ENCODE data around the gene CNTNAP3. TPM values are rescaled to one million over a fixed set of nuclear protein-coding genes. Genes with fewer than 3 reads are reported as not detected.
"Not testable (repeated sequence)": the region's sequence is repeated elsewhere in the genome, so short reads cannot be mapped to it uniquely, and the experiment has no call there.

The CNTNAP3 gene
- polyA plus RNA-seq, 3 donors = 0.03 TPM; not detected in 2

DNA sequence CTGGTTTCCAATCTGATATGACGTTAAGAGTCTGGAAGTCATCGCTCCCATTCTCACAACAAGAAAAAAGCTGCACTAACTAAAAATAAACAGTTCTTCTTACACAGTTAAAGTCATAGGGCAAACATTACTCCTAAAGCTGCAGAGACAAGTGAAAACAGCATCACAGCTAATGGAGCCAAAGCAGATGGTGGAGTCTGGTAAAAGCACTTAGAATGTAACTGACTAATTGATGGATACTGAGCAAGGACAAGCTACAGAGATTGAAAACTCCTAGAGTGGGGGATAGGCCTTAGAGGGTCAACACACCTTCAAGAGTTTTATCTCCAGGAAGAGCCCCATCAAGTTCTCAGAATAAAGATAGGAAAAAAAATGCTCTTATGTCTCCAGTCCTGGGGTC, 166.6 kb downstream of the CNTNAP3 start:
- H3K4me3 ChIP-seq (replicated peaks in 1 of 3; ENCODE audit: low read depth in 2 of 3, low read length in 3 of 3); H2AFZ ChIP-seq (ENCODE audit: insufficient read depth, low read depth, low read length, poor library complexity, severe bottlenecking); H3K79me2 ChIP-seq (ENCODE audit: insufficient read depth, low read length); H3K9me3 ChIP-seq (replicated peaks in 1 of 2; ENCODE audit: control insufficient read depth in 1 of 2, insufficient read depth in 1 of 2, low read length in 2 of 2); H3K36me3 ChIP-seq (replicated peaks in 1 of 2; ENCODE audit: control insufficient read depth in 1 of 2, insufficient read depth in 2 of 2, low read length in 2 of 2); intact Hi-C loops (cut with micrococcal nuclease); H3K4me1 Mint-ChIP-seq; H3K36me3 Mint-ChIP-seq; H3K27me3 Mint-ChIP-seq (ENCODE audit: low read depth in 3 of 3); H3K4me3 Mint-ChIP-seq; H3K9me3 Mint-ChIP-seq; H4K20me1 ChIP-seq (ENCODE audit: insufficient read depth, low read length); H3K27ac Mint-ChIP-seq; H3K4me1 ChIP-seq (ENCODE audit: control insufficient read depth in 1 of 2, insufficient read depth in 2 of 2, low read length in 2 of 2); H3K4me2 ChIP-seq (replicated peaks; ENCODE audit: extremely low read depth, low read length, poor library complexity, severe bottlenecking); H3K27ac ChIP-seq (ENCODE audit: low read depth in 1 of 2, low read length in 2 of 2); H3K27me3 ChIP-seq (ENCODE audit: control insufficient read depth in 2 of 2, insufficient read depth in 2 of 2, low read length in 2 of 2); H3K9ac ChIP-seq (ENCODE audit: insufficient read depth, low read length, poor library complexity, severe bottlenecking); DNase-seq: not testable (repeated sequence)
- WGBS (ENCODE audit: insufficient coverage) = no CpG with 5 or more reads among the region's 2 CpGs

DNA sequence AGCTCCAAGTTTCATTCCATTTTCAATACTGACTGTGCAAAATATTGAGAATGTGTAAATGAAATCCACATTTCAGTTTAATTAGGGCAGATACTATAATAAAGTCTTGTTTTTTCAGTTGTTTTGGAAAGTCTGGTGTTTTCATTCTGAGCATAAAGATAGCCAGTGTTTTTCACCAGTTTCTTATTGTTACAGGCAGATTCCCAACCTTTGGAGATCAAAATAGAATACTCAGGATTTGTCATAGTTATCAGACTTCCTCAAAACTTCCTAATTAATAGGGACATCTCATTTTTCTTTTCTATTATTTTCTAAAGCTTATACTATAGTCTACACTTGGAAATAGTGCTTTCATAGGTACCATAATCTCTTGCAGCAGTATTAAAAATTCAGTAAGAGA, 176.2 kb downstream of the CNTNAP3 start:
- H2AFZ ChIP-seq (ENCODE audit: insufficient read depth, low read depth, low read length, poor library complexity, severe bottlenecking); H3K27ac Mint-ChIP-seq; H3K4me3 ChIP-seq (replicated peaks in 1 of 3; ENCODE audit: low read depth in 2 of 3, low read length in 3 of 3); H3K4me1 Mint-ChIP-seq; DNase-seq; H3K4me1 ChIP-seq (ENCODE audit: control insufficient read depth in 1 of 2, insufficient read depth in 2 of 2, low read length in 2 of 2); H3K9me3 Mint-ChIP-seq; H3K27me3 ChIP-seq (ENCODE audit: control insufficient read depth in 2 of 2, insufficient read depth in 2 of 2, low read length in 2 of 2); intact Hi-C loops (cut with micrococcal nuclease); H3K36me3 ChIP-seq (replicated peaks in 1 of 2; ENCODE audit: control insufficient read depth in 1 of 2, insufficient read depth in 2 of 2, low read length in 2 of 2); H3K9me3 ChIP-seq (replicated peaks in 1 of 2; ENCODE audit: control insufficient read depth in 1 of 2, insufficient read depth in 1 of 2, low read length in 2 of 2); H3K27me3 Mint-ChIP-seq (ENCODE audit: low read depth in 3 of 3); H3K4me3 Mint-ChIP-seq; H4K20me1 ChIP-seq (ENCODE audit: insufficient read depth, low read length); H3K36me3 Mint-ChIP-seq; H3K27ac ChIP-seq (ENCODE audit: low read depth in 1 of 2, low read length in 2 of 2); H3K79me2 ChIP-seq (ENCODE audit: insufficient read depth, low read length); H3K4me2 ChIP-seq (replicated peaks; ENCODE audit: extremely low read depth, low read length, poor library complexity, severe bottlenecking); H3K9ac ChIP-seq (ENCODE audit: insufficient read depth, low read length, poor library complexity, severe bottlenecking): not testable (repeated sequence)

DNA sequence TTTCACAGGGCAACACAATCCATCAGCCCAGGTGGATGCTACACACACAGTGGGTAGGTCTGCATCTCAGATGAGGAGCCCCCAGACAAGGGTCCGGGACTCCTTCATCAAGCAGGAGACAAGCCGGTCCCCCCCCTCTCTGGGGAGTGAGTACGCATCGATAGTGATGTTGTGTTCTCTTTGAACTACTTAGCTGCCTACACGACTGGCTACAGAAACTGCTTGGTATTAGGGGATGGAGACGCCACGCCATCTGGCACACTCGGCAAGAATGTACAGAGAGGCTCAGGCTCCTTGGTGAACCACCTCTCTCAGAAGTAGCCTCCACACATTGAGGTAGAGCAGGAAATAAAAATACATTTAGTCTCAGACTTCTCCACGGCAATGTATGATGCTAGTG, 179.8 kb downstream of the CNTNAP3 start:
- H3K9me3 Mint-ChIP-seq = peaks cover 0 to 4% (median 0%) of the 10 kb centered on the region in 7 donors
- H3K27me3 Mint-ChIP-seq (ENCODE audit: low read depth in 3 of 3) = no peaks in the 10 kb centered on the region
- Histone ChIP-seq H3K4me3 (replicated peaks in 1 of 3; ENCODE audit: low read depth in 2 of 3, low read length in 3 of 3) (no peak overlapping the region), H2AFZ (ENCODE audit: insufficient read depth, low read depth, low read length, poor library complexity, severe bottlenecking) (no peak overlapping the region), H3K36me3 (replicated peaks in 1 of 2; ENCODE audit: control insufficient read depth in 1 of 2, insufficient read depth in 2 of 2, low read length in 2 of 2) (no peaks in the 10 kb centered on the region), H3K4me1 (ENCODE audit: control insufficient read depth in 1 of 2, insufficient read depth in 2 of 2, low read length in 2 of 2) (no peaks in the 10 kb centered on the region), H3K4me2 (replicated peaks; ENCODE audit: extremely low read depth, low read length, poor library complexity, severe bottlenecking) (no peak overlapping the region), H3K9me3 (replicated peaks in 1 of 2; ENCODE audit: control insufficient read depth in 1 of 2, insufficient read depth in 1 of 2, low read length in 2 of 2) (no peaks in the 10 kb centered on the region), H3K27ac (ENCODE audit: low read depth in 1 of 2, low read length in 2 of 2) (no peak overlapping the region), H4K20me1 (ENCODE audit: insufficient read depth, low read length) (no peaks in the 10 kb centered on the region), H3K27me3 (ENCODE audit: control insufficient read depth in 2 of 2, insufficient read depth in 2 of 2, low read length in 2 of 2) (no peaks in the 10 kb centered on the region), H3K9ac (ENCODE audit: insufficient read depth, low read length, poor library complexity, severe bottlenecking) (no peak overlapping the region), H3K79me2 (ENCODE audit: insufficient read depth, low read length) (no peaks in the 10 kb centered on the region)
- intact Hi-C loops (cut with micrococcal nuclease) = no loop called here
- H3K4me3 Mint-ChIP-seq = no peak overlapping the region
- no peak for DNase-seq
- 80% methylated on average over 1 of the region's 9 CpGs for WGBS (ENCODE audit: insufficient coverage)
- no peak overlapping the region for H3K27ac Mint-ChIP-seq
- TF ChIP-seq, protein P1, sequence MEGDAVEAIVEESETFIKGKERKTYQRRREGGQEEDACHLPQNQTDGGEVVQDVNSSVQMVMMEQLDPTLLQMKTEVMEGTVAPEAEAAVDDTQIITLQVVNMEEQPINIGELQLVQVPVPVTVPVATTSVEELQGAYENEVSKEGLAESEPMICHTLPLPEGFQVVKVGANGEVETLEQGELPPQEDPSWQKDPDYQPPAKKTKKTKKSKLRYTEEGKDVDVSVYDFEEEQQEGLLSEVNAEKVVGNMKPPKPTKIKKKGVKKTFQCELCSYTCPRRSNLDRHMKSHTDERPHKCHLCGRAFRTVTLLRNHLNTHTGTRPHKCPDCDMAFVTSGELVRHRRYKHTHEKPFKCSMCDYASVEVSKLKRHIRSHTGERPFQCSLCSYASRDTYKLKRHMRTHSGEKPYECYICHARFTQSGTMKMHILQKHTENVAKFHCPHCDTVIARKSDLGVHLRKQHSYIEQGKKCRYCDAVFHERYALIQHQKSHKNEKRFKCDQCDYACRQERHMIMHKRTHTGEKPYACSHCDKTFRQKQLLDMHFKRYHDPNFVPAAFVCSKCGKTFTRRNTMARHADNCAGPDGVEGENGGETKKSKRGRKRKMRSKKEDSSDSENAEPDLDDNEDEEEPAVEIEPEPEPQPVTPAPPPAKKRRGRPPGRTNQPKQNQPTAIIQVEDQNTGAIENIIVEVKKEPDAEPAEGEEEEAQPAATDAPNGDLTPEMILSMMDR (IDR thresholded peaks at IDR 0.05) = no peak
- H3K36me3 Mint-ChIP-seq = no peaks in the 10 kb centered on the region
- H3K4me1 Mint-ChIP-seq = no peaks in the 10 kb centered on the region

DNA sequence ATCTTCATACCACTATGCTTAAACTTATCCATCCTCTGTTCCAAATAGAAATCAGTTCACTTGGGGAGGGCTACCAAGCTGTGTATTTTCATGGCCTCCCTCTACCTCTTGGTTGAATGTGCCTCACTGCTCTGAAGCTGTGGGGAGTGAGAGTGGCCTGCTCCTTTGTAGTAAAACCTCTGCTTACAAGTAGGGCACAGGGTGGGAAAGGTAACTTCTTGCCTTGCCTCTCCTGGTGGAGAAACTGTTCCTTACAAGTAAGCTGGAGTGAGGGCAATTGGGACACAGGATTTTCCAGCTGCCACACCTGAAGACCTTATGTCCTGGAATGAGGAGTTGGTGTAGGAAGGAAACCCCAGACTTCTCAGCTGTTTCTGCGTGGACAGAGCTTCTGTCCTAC, 190.8 kb downstream of the CNTNAP3 start:
- H3K27ac ChIP-seq (ENCODE audit: low read depth in 1 of 2, low read length in 2 of 2); H3K36me3 Mint-ChIP-seq; H3K9ac ChIP-seq (ENCODE audit: insufficient read depth, low read length, poor library complexity, severe bottlenecking); H2AFZ ChIP-seq (ENCODE audit: insufficient read depth, low read depth, low read length, poor library complexity, severe bottlenecking); H3K27me3 Mint-ChIP-seq (ENCODE audit: low read depth in 3 of 3); H3K4me2 ChIP-seq (replicated peaks; ENCODE audit: extremely low read depth, low read length, poor library complexity, severe bottlenecking); H3K9me3 Mint-ChIP-seq; DNase-seq; intact Hi-C loops (cut with micrococcal nuclease); H3K9me3 ChIP-seq (replicated peaks in 1 of 2; ENCODE audit: control insufficient read depth in 1 of 2, insufficient read depth in 1 of 2, low read length in 2 of 2); H4K20me1 ChIP-seq (ENCODE audit: insufficient read depth, low read length); H3K4me1 Mint-ChIP-seq; H3K4me3 ChIP-seq (replicated peaks in 1 of 3; ENCODE audit: low read depth in 2 of 3, low read length in 3 of 3); H3K27ac Mint-ChIP-seq; H3K36me3 ChIP-seq (replicated peaks in 1 of 2; ENCODE audit: control insufficient read depth in 1 of 2, insufficient read depth in 2 of 2, low read length in 2 of 2); H3K27me3 ChIP-seq (ENCODE audit: control insufficient read depth in 2 of 2, insufficient read depth in 2 of 2, low read length in 2 of 2); H3K79me2 ChIP-seq (ENCODE audit: insufficient read depth, low read length); H3K4me1 ChIP-seq (ENCODE audit: control insufficient read depth in 1 of 2, insufficient read depth in 2 of 2, low read length in 2 of 2); H3K4me3 Mint-ChIP-seq: not testable (repeated sequence)
- WGBS (ENCODE audit: insufficient coverage) = no CpG with 5 or more reads among the region's 1 CpG

Measured in CD14-positive monocyte (primary cell).